Neural progenitor cell (in vitro differentiated cells): Measurements from ENCODE around the gene SMYD3. TPM values are rescaled to one million over a fixed set of nuclear protein-coding genes. Genes with fewer than 3 reads are reported as not detected.

Source experiments
- DNase-seq: peaks from one replicate; pipeline ENCODE4 v3.0.0-alpha.2; 2016; ENCODE audit warnings: low spot score
- H2AFZ ChIP-seq: fragments of 200-600 bp; sonication (generic); replicated peaks from 2 replicates; pipeline ENCODE4 v1.6.1; 2016; ENCODE audit warnings: antibody characterized with exemption
- H3F3A ChIP-seq: fragments of 200-600 bp; sonication (generic); 2 replicates; pipeline ENCODE4 v1.6.1; 2016; ENCODE audit warnings: antibody characterized with exemption, low read depth
- H3K27ac ChIP-seq: fragments of 200-600 bp; sonication (generic); 2 replicates; pipeline ENCODE4 v1.5.1; 2016; ENCODE audit warnings: mild to moderate bottlenecking
- H3K27me3 ChIP-seq: fragments of 200-600 bp; sonication (generic); 2 replicates; pipeline ENCODE4 v1.6.1; 2016; ENCODE audit warnings: mild to moderate bottlenecking, moderate library complexity
- H3K36me3 ChIP-seq: fragments of 200-600 bp; sonication (generic); 2 replicates; pipeline ENCODE4 v1.5.1; 2016
- H3K4me1 ChIP-seq: fragments of 200-600 bp; sonication (generic); 2 replicates; pipeline ENCODE4 v1.6.1; 2016; ENCODE audit warnings: mixed run types
- H3K4me2 ChIP-seq: fragments of 200-600 bp; sonication (generic); 2 replicates; pipeline ENCODE4 v1.6.1; 2016
- H3K4me3 ChIP-seq: fragments of 200-600 bp; sonication (generic); 2 replicates; pipeline ENCODE4 v1.5.1; 2016
- H3K79me2 ChIP-seq: fragments of 200-600 bp; sonication (generic); 2 replicates; pipeline ENCODE4 v1.6.1; 2016; ENCODE audit warnings: low read depth
- H3K9ac ChIP-seq: fragments of 200-600 bp; sonication (generic); 2 replicates; pipeline ENCODE4 v1.6.1; 2016
- H3K9me3 ChIP-seq: fragments of 200-600 bp; sonication (generic); 2 replicates; pipeline ENCODE4 v1.5.1; 2016; ENCODE audit warnings: low read depth
- H4K20me1 ChIP-seq: fragments of 200-600 bp; sonication (generic); 2 replicates; pipeline ENCODE4 v1.6.1; 2016; ENCODE audit warnings: low read depth
- H3K27ac Mint-ChIP-seq: 3 replicates; pipeline ENCODE4 v1.8.0; 2021; ENCODE audit warnings: mixed read lengths
- H3K27me3 Mint-ChIP-seq: 2 replicates; pipeline ENCODE4 v1.8.0; 2022; ENCODE audit warnings: low read depth, mild to moderate bottlenecking, inconsistent platforms, moderate library complexity, mixed read lengths; ENCODE audit not compliant: insufficient read depth
- H3K36me3 Mint-ChIP-seq: 3 replicates; pipeline ENCODE4 v1.8.0; 2021; ENCODE audit warnings: mixed read lengths
- H3K4me1 Mint-ChIP-seq: 3 replicates; pipeline ENCODE4 v1.8.0; 2021; ENCODE audit warnings: mixed read lengths
- H3K4me3 Mint-ChIP-seq: 3 replicates; pipeline ENCODE4 v1.8.0; 2021; ENCODE audit warnings: mild to moderate bottlenecking, moderate library complexity, mixed read lengths
- H3K9me3 Mint-ChIP-seq: 3 replicates; pipeline ENCODE4 v1.8.0; 2020; ENCODE audit warnings: mixed read lengths
- CTCF ChIP-seq: fragments of 200-600 bp; sonication (generic); IDR thresholded peaks from 2 replicates; pipeline ENCODE4 v1.5.1; 2017; ENCODE audit warnings: antibody characterized with exemption, mild to moderate bottlenecking
- EZH2 ChIP-seq: fragments of 200-600 bp; sonication (generic); IDR thresholded peaks from 2 replicates; pipeline ENCODE4 v1.6.1; 2017; ENCODE audit warnings: antibody characterized with exemption, mild to moderate bottlenecking, moderate library complexity
- EZH2phosphoT487 ChIP-seq: fragments of 200-600 bp; sonication (generic); IDR thresholded peaks from 2 replicates; pipeline ENCODE4 v1.6.1; 2017; ENCODE audit warnings: antibody characterized with exemption
- total RNA-seq: library from RNA; depleted of rRNA; stranded (reverse); fragments of >200 nt; gene quantifications from 2 replicates; pipeline ENCODE4 v1.2.3, GENCODE V29; 2015; ENCODE audit warnings: low replicate concordance

The SMYD3 gene
- total RNA-seq, 1 donor from 2014 or later, result 43.2 TPM

- Histone ChIP-seq H3K36me3 (peaks cover 16% of the 10 kb centered on the region), H3F3A (no peaks in the 10 kb centered on the region), H3K27ac (no peak overlapping the region), H3K4me2 (no peak overlapping the region), H3K9me3 (no peaks in the 10 kb centered on the region), H3K9ac (no peak overlapping the region), H3K79me2 (peaks cover 8% of the 10 kb centered on the region), H3K27me3 (no peaks in the 10 kb centered on the region), H3K4me1 (no peaks in the 10 kb centered on the region), H2AFZ (no peak overlapping the region), H4K20me1 (no peaks in the 10 kb centered on the region), H3K4me3 (no peak overlapping the region)
- Mint-ChIP-seq H3K27ac (no peak overlapping the region), H3K9me3 (no peaks in the 10 kb centered on the region), H3K4me3 (no peak overlapping the region), H3K4me1 (no peaks in the 10 kb centered on the region), H3K36me3 (peaks cover 12% of the 10 kb centered on the region), H3K27me3 (peaks cover 2% of the 10 kb centered on the region)
- DNase-seq, result no peak
- no peak for TF ChIP-seq CTCF
- TF ChIP-seq EZH2phosphoT487, result no peak
- TF ChIP-seq EZH2, result no peak
Measured at GRCh38 chr1:246550402-246550801, 43.3 kb upstream of the SMYD3 start.

- Histone ChIP-seq H3K9me3 (no peaks in the 10 kb centered on the region), H3K4me3 (no peak overlapping the region), H3F3A (no peaks in the 10 kb centered on the region), H3K4me1 (no peaks in the 10 kb centered on the region), H3K9ac (no peak overlapping the region), H3K36me3 (peaks cover 16% of the 10 kb centered on the region), H3K27me3 (no peaks in the 10 kb centered on the region), H3K79me2 (peaks cover 8% of the 10 kb centered on the region), H3K27ac (no peak overlapping the region), H3K4me2 (no peak overlapping the region), H2AFZ (no peak overlapping the region), H4K20me1 (no peaks in the 10 kb centered on the region)
- no peaks in the 10 kb centered on the region for H3K4me1 Mint-ChIP-seq
- H3K36me3 Mint-ChIP-seq, result peaks cover 8% of the 10 kb centered on the region
- no peak for DNase-seq
- TF ChIP-seq CTCF (no peak), EZH2 (no peak), EZH2phosphoT487 (no peak)
- H3K4me3 Mint-ChIP-seq, result no peak overlapping the region
- H3K27ac Mint-ChIP-seq, result no peak overlapping the region
- no peaks in the 10 kb centered on the region for H3K9me3 Mint-ChIP-seq
- H3K27me3 Mint-ChIP-seq, result no peaks in the 10 kb centered on the region
Measured at GRCh38 chr1:246549665-246550064, 42.6 kb upstream of the SMYD3 start.

DNA sequence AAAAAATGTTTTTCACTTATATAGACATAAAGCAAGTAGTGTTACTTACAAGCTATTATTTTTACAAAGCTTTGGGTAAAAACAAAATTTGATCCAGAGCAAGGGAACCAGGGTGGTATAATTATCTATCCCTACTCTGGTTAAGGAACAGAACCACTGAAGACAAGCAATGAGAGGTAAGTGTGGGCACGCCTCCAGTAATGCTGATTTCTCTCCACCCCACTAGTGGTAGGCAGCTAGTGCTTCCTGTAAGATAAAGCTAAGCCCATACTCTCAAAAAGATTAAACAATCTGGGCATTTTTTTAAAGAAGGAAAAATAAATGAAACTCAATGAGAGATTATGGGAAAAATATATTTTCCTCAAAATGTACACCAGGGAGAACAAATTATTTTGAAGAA, 36.9 kb upstream of the SMYD3 start:
- H3K4me1 Mint-ChIP-seq, result no peaks in the 10 kb centered on the region
- DNase-seq, result no peak
- H3K9ac ChIP-seq, result no peak overlapping the region
- H3K27me3 Mint-ChIP-seq, result no peaks in the 10 kb centered on the region
- no peaks in the 10 kb centered on the region for H3K79me2 ChIP-seq
- no peak overlapping the region for H2AFZ ChIP-seq
- H3K4me1 ChIP-seq, result no peaks in the 10 kb centered on the region
- no peaks in the 10 kb centered on the region for H4K20me1 ChIP-seq
- H3F3A ChIP-seq, result no peaks in the 10 kb centered on the region
- peaks cover 18% of the 10 kb centered on the region for H3K36me3 ChIP-seq
- H3K4me2 ChIP-seq, result no peak overlapping the region
- TF ChIP-seq EZH2phosphoT487 (no peak), CTCF (no peak), EZH2 (no peak)
- no peaks in the 10 kb centered on the region for H3K27me3 ChIP-seq
- no peaks in the 10 kb centered on the region for H3K9me3 ChIP-seq
- H3K27ac ChIP-seq, result no peak overlapping the region
- no peak overlapping the region for H3K4me3 ChIP-seq
- no peak overlapping the region for H3K27ac Mint-ChIP-seq
- peaks cover 13% of the 10 kb centered on the region for H3K36me3 Mint-ChIP-seq
- H3K9me3 Mint-ChIP-seq, result no peaks in the 10 kb centered on the region
- no peak overlapping the region for H3K4me3 Mint-ChIP-seq
